ENCODE data around the gene WSB2.
A peak's percentile ranks its signal among the peaks of the same experiment; 100 is the strongest.

The WSB2 gene

DNA sequence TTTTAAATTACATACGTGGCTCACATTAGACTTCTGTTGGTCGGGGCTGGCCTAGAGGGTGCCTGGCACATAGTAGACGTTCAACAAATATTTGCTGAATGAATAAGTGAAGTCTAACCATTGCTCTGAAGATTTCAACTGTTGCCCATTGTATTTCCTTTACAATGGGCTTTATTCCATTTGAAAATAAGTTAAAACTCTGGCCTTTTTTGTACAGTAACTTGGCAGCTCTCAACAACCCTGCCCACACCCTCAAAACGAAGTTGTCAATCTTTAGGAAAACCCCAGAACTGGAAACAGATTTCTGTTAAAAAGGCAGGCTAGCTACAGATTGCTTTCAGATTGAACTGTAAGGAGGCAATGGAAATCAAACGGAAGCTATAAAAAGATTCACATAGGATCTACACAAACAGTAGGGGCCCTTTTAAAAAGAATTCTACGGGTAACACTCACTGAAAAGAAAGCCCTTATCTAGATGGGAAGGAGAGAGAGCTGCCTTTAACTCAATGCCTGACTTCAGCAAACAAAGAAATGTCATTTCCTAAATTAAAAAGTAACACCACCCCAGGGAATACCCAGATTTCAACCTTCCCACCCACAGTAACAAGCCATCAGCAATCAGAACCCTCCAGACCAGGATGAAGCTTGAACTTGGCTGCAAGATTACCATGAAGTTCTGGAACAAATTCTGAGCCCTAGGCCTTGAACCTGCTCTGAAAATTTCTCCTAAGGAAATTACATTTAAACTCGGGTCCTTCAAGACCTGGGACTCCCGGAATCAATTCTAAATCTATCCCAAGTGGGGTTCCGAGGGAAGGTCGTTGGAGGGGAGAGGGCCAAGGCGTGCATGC is 1.4 kb downstream of the WSB2 start:
- Histone ChIP-seq H3K36me3 (ENCODE audit: control insufficient read depth, insufficient read depth, low read length) (no peaks in the 10 kb centered on the region), H3K9ac (ENCODE audit: low read length) (peak overlapping the region; percentile 66), H3K27ac (ENCODE audit: low read depth, low read length) (peak overlapping the region; percentile 96), H3K27me3 (ENCODE audit: control insufficient read depth, insufficient read depth, low read length) (no peaks in the 10 kb centered on the region), H3K4me1 (ENCODE audit: control insufficient read depth, insufficient read depth, low read length) (peaks cover 5% of the 10 kb centered on the region), H3K4me3 (ENCODE audit: low read length) (peak overlapping the region; percentile 93)

DNA sequence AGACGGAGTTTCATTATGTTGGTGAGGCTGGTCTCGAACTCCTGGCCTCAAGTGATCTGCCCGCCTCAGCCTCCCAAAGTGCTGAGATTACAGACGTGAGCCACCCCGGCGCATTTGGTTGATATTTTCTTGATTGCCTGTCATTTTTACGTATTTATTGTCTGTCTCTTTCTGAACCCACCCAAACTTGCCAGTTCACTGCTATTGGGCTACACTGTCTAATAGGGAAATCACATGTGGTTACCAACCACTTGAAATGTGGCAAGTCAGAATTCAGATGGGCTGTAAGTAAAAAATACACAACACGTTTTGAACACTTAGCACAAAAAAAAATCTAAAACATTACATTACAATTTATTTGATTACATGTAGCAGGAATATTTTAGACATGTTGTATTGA is 2.1 kb downstream of the WSB2 start:
- Histone ChIP-seq H3K27me3 (ENCODE audit: control insufficient read depth, insufficient read depth, low read length) (no peaks in the 10 kb centered on the region), H3K27ac (ENCODE audit: low read depth, low read length) (peak overlapping the region; percentile 38), H3K4me1 (ENCODE audit: control insufficient read depth, insufficient read depth, low read length) (peaks cover 5% of the 10 kb centered on the region), H3K9ac (ENCODE audit: low read length) (no peak overlapping the region), H3K4me3 (ENCODE audit: low read length) (no peak overlapping the region), H3K36me3 (ENCODE audit: control insufficient read depth, insufficient read depth, low read length) (no peaks in the 10 kb centered on the region)

DNA sequence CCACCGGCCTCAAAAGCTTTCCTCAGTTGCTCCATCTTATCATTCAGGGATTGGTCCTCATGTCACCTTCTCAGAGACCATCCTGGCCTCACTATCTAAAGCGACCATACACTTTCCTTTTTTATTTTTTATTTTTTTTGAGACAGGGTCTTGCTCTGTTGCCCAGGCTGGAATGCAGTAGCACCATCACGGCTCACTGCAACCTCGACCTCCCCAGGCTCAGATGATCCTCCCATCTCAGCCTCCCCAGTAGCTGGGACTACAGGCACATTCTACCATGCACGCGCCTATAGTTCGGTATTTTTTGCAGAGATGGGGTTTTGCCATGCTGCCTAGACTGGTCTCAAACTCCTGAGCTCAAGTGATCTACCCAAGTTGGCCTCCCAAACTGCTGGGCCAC is 2.8 kb downstream of the WSB2 start:
- Histone ChIP-seq H3K9ac (ENCODE audit: low read length) (no peak overlapping the region), H3K36me3 (ENCODE audit: control insufficient read depth, insufficient read depth, low read length) (no peaks in the 10 kb centered on the region), H3K4me3 (ENCODE audit: low read length) (no peak overlapping the region), H3K4me1 (ENCODE audit: control insufficient read depth, insufficient read depth, low read length) (peaks cover 5% of the 10 kb centered on the region), H3K27ac (ENCODE audit: low read depth, low read length) (no peak overlapping the region), H3K27me3 (ENCODE audit: control insufficient read depth, insufficient read depth, low read length) (no peaks in the 10 kb centered on the region)

DNA sequence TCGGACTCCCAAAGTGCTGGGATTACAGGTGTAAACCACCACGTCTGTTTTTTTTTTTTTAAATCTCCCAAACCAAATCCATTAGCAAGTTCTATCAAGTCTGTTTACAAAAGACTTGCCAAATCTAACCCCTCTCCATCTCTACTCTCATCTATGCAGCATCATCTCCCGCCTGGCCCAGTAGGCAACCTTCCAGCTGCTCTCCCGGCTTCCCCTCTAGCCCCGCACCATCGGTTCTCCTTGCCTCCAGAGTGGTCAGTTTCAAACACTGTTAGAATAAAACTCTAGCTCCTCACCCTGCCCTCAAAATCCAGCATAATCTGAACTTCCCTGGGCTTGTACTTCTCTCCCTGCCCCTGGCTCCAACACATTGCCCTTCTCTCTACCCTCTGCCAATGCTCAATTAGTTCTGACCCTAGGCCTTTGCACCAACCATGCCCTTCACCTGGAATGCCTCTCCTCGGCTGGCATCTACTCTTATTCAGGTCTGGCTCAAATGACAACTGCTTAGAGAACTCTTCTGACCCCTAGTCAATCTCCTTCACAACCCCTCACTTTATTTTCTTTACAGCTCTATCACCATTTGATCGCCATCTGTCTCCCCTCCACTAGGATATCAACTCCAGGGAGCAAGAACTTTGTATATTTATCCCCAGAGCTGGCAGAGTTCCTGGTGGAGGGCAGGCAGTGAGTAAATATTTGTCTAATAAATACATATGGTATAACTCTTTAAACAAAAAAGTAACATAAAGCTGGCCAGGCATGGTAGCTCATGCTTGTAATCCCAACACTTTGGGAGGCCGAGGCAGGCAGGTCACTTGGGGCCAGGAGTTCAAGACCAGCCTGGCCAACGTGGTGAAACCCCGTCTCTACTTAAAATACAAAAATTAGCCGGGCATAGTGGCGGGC is 4.9 kb downstream of the WSB2 start:
- H3K4me3 ChIP-seq (ENCODE audit: low read length) = no peak overlapping the region
- peaks cover 10% of the 10 kb centered on the region for H3K4me1 ChIP-seq (ENCODE audit: control insufficient read depth, insufficient read depth, low read length)
- H3K9ac ChIP-seq (ENCODE audit: low read length) = no peak overlapping the region
- no peaks in the 10 kb centered on the region for H3K27me3 ChIP-seq (ENCODE audit: control insufficient read depth, insufficient read depth, low read length)
- no peak overlapping the region for H3K27ac ChIP-seq (ENCODE audit: low read depth, low read length)
- H3K36me3 ChIP-seq (ENCODE audit: control insufficient read depth, insufficient read depth, low read length) = peaks cover 4% of the 10 kb centered on the region

DNA sequence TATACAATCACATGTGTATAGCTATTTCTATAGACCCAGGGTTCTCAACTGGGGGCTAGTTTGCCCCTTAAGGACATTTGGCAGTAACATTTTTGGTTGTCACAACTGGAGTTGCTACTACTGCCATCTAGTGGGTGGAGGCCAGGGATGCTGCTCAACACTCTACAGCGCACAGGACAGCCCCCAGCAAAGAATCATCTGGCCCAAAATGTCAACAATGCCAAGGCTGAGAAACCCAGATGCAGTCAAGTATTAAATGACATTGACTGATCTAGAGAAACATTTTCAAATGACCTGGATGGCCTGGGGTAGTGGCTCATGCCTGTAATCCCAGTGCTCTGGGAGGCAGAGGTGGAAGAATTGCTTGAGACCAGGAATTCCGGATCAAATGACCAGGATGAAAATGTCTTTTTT is 5.8 kb downstream of the WSB2 start:
- no peak overlapping the region for H3K4me3 ChIP-seq (ENCODE audit: low read length)
- peaks cover 10% of the 10 kb centered on the region for H3K4me1 ChIP-seq (ENCODE audit: control insufficient read depth, insufficient read depth, low read length)
- no peak overlapping the region for H3K27ac ChIP-seq (ENCODE audit: low read depth, low read length)
- H3K9ac ChIP-seq (ENCODE audit: low read length) = peak overlapping the region; percentile 30
- peaks cover 6% of the 10 kb centered on the region for H3K36me3 ChIP-seq (ENCODE audit: control insufficient read depth, insufficient read depth, low read length)
- no peaks in the 10 kb centered on the region for H3K27me3 ChIP-seq (ENCODE audit: control insufficient read depth, insufficient read depth, low read length)

DNA sequence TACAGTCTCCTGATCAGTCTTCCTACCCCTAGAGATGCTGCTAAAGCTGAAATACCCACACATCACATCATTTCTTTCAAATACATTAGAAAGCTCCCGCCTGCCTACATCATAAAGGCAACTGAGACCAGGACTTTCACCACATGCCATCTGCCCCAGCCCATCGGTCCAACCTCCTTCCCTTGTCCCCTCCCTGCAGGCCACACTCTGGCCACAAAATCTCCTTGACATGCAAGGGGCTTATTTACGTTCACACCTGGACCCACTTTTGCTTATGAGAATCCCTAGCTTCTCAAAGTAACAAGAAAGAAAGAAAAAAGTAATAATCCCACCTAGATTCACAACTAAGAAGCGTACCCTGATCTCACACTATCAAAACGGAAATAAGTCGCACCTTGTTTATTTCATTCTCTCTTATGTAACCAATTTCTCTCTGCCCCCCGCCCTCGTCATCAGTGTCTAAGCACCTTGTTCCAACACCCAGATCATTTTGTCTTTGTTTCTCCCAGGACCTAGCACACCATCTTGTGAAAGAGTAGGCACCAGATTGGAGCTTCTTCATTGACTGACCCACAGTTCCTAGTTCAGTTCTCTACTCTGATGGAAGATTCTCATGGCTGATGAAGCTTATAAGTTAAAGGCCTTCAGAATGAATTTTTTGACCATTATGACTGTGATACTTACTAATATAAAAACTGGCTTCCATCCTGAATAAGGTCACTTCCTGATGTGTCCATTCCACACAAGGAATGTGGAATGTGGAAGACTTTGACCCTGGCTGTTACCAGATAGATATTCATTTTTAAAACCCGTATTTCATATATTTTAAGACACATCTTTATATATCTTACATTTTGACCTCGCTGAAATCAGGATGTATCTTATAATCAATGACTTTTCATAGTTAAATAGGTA is 7.7 kb downstream of the WSB2 start:
- Histone ChIP-seq H3K9ac (ENCODE audit: low read length) (no peak overlapping the region), H3K4me3 (ENCODE audit: low read length) (no peak overlapping the region), H3K27me3 (ENCODE audit: control insufficient read depth, insufficient read depth, low read length) (no peaks in the 10 kb centered on the region), H3K36me3 (ENCODE audit: control insufficient read depth, insufficient read depth, low read length) (peaks cover 6% of the 10 kb centered on the region), H3K27ac (ENCODE audit: low read depth, low read length) (peak overlapping the region; percentile 47), H3K4me1 (ENCODE audit: control insufficient read depth, insufficient read depth, low read length) (peaks cover 5% of the 10 kb centered on the region)

DNA sequence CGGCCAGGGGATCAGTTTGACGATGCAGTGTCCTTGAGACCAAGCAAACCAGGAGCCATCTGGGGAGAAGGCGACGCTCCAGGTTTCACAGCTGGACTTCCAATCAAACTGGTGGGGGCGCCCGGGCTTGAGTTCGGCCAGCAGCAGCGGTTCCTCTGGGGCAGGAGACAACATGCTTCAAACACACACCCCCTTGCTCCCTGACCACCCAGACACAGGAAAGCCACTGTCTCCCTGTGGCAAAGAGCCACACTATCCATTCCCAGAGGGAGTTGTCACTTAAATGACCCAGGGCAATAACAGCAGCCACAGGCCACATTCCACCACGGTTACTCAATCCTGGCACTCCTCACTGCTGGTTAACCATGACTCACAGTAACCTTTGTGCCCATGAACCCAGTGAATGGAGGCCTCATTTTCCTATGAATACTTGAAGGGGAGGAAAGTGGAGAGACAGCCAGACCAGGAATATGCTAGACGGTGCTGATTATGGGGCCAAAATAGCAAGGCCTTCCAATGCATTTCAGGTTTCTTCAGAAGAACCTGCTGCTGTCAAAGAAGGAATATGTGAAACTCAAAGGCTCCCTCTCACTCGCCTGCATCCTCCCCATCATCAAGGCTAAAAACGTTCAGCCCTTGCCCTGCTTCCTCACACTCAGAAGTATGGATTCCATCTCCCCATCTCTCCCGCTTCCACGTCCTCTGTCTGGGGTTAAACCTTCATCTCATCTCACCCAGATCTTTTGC is 8.5 kb downstream of the WSB2 start:
- Histone ChIP-seq H3K36me3 (ENCODE audit: control insufficient read depth, insufficient read depth, low read length) (peaks cover 6% of the 10 kb centered on the region), H3K4me3 (ENCODE audit: low read length) (no peak overlapping the region)

DNA sequence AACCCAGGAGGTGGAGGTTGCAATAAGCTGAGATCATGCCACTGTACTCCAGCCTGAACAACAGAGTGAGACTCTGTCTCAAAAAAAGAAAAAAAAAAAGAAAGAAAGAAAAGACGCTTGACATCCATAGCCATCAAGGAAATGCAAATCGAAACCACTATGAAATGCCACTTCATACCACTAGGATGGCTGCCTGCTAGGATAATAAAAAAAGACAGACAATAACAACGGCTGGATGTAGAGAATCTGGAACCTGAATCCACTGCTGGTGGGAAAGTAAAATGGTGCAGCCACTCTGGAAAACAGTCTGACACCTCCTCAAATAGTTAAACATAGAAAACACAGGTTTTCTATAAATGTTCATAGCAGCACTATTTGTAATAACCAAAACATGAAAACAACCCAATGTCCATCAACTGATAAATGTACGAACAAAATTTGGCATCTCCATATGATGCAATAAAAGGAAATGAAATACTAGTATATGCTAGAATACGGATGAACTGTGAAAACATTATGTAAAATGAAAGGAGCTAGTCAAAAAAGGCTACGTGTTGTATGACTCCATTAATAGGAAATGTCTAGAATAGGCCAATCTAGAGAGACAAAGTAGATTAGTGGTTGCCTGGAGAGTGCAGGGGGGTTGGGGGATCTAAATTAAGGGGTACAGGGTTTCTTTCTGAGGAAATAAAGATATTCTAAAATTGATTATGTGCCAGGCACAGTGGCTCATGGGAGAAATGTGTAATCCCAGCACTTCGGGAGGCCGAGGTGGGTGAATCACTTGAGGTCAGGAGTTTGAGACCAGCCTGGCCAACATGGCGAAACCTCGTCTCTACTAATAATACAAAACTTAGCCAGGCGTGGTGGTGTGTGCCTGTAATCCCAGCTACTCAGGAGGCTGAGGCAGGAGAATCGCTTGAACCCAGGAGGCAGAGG is 9.7 kb downstream of the WSB2 start:
- no peaks in the 10 kb centered on the region for H3K27me3 ChIP-seq (ENCODE audit: control insufficient read depth, insufficient read depth, low read length)
- no peak overlapping the region for H3K27ac ChIP-seq (ENCODE audit: low read depth, low read length)
- no peak overlapping the region for H3K4me3 ChIP-seq (ENCODE audit: low read length)
- H3K36me3 ChIP-seq (ENCODE audit: control insufficient read depth, insufficient read depth, low read length) = peaks cover 6% of the 10 kb centered on the region
- H3K4me1 ChIP-seq (ENCODE audit: control insufficient read depth, insufficient read depth, low read length) = peaks cover 5% of the 10 kb centered on the region
- H3K9ac ChIP-seq (ENCODE audit: low read length) = no peak overlapping the region

More for the DNA sequence above, 8.5 kb downstream of the WSB2 start:
- Histone ChIP-seq H3K27me3 (ENCODE audit: control insufficient read depth, insufficient read depth, low read length) (no peaks in the 10 kb centered on the region), H3K27ac (ENCODE audit: low read depth, low read length) (peak overlapping the region; percentile 47), H3K9ac (ENCODE audit: low read length) (no peak overlapping the region), H3K4me1 (ENCODE audit: control insufficient read depth, insufficient read depth, low read length) (peaks cover 5% of the 10 kb centered on the region)

DNA sequence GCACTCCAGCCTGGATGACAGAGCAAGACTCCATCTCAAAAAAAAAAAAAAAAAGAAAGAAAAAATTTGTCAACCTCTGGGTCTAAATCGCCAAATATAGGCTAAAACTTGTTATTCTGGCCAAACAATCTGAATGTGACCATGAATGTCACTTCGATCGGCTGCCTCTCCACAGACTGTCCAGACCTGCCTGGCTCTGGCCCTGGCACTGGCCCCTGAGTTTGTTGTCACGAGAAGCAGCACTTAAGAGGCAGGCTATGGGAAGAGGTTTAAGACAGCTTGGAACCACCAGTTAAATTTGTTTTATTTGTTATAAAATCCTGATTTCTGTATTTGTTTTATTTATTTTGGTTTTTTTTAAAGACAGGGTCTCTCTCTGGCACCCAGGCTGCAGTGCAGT is 14.5 kb downstream of the WSB2 start:
- Histone ChIP-seq H3K4me3 (ENCODE audit: low read length) (no peak overlapping the region), H3K27me3 (ENCODE audit: control insufficient read depth, insufficient read depth, low read length) (no peaks in the 10 kb centered on the region), H3K9ac (ENCODE audit: low read length) (no peak overlapping the region), H3K4me1 (ENCODE audit: control insufficient read depth, insufficient read depth, low read length) (no peaks in the 10 kb centered on the region), H3K36me3 (ENCODE audit: control insufficient read depth, insufficient read depth, low read length) (peaks cover 18% of the 10 kb centered on the region), H3K27ac (ENCODE audit: low read depth, low read length) (no peak overlapping the region)

DNA sequence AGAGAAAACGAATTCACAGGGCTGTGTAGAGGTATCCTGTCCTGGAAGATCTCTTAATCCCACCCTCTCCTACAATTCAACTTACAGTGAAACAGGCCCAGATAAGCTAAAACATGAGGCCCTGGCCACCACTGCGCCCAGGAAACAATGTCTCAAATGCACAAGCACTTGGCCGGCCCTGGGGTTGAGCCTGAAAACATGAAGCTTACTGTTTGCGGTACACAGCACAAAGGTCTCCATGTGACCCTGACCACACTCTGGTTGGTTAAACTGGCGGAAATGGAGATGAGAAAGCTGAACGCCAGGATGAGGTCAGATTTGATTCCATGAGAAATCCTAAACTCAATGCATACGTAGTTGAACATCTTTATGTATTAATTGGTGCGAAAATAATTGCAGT is 16.4 kb downstream of the WSB2 start:
- Histone ChIP-seq H3K27ac (ENCODE audit: low read depth, low read length) (no peak overlapping the region), H3K36me3 (ENCODE audit: control insufficient read depth, insufficient read depth, low read length) (peaks cover 21% of the 10 kb centered on the region), H3K4me1 (ENCODE audit: control insufficient read depth, insufficient read depth, low read length) (no peaks in the 10 kb centered on the region), H3K27me3 (ENCODE audit: control insufficient read depth, insufficient read depth, low read length) (no peaks in the 10 kb centered on the region), H3K9ac (ENCODE audit: low read length) (no peak overlapping the region), H3K4me3 (ENCODE audit: low read length) (no peak overlapping the region)

DNA sequence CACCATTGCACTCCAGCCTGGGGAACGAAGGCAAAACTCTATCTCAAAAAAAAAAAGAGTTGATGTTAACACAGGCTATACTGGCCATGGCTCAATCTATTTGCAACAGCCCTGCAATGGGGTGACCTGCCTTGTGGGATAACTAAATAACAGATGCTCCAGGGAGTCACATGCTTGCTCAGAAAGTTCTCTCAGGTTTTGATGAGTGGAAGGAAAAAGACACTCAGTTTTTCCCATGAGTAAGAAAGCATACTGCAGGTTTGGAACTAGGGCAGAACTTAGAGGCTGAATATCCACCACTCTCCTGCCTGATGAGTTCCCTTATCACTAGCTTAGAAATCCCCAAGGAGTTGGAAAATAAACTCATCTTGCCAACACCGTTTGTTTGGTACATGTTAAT is 16.9 kb downstream of the WSB2 start:
- H3K27me3 ChIP-seq (ENCODE audit: control insufficient read depth, insufficient read depth, low read length) = no peaks in the 10 kb centered on the region
- no peak overlapping the region for H3K4me3 ChIP-seq (ENCODE audit: low read length)
- H3K36me3 ChIP-seq (ENCODE audit: control insufficient read depth, insufficient read depth, low read length) = peaks cover 21% of the 10 kb centered on the region

More for the DNA sequence above, 16.9 kb downstream of the WSB2 start:
- Histone ChIP-seq H3K4me1 (ENCODE audit: control insufficient read depth, insufficient read depth, low read length) (no peaks in the 10 kb centered on the region), H3K9ac (ENCODE audit: low read length) (no peak overlapping the region), H3K27ac (ENCODE audit: low read depth, low read length) (no peak overlapping the region)

Measured in rectal smooth muscle tissue (tissue), 1 donor.